Naive thymus-derived CD4-positive, alpha-beta T cell (primary cell): ENCODE measurements around the gene CXCR6. TPM values are rescaled to one million over a fixed set of nuclear protein-coding genes. Genes with fewer than 3 reads are reported as not detected.

Source experiments
- ATAC-seq: fragments of 150-1000 bp; cut with Tn5 transposase; 2 replicates; pipeline ENCODE4 v1.10.0; 2021; ENCODE audit warnings: mild to moderate bottlenecking, moderate library complexity
- CTCF ChIA-PET: fragments of 350-600 bp; sonication (Branson Sonifier 250); formaldehyde crosslinking; loops from one replicate; lab custom pipeline; 2021; ENCODE audit warnings: antibody characterized with exemption; lab: Charles Lee
- POLR2A ChIA-PET: fragments of 350-600 bp; sonication (Branson Sonifier 250); formaldehyde crosslinking; loops from one replicate; lab custom pipeline; 2021; ENCODE audit warnings: antibody characterized with exemption, inconsistent platforms; lab: Charles Lee
- DNase-seq, 9 donors: peaks; one replicate each; pipeline versions ENCODE4 v3.0.0 to v3.0.0-alpha.2; 2020 to 2022; ENCODE audit warnings: mixed read lengths in 1 of 9
- H3K27ac ChIP-seq: one replicate; pipeline ENCODE4 v1.7.0; 2013; ENCODE audit warnings: mild to moderate bottlenecking, low read depth, low read length, moderate library complexity
- H3K27me3 ChIP-seq, 2 donors: one replicate each; pipeline ENCODE4 v1.7.0; 2013; ENCODE audit warnings: low read length in 2 of 2, mild to moderate bottlenecking in 2 of 2, moderate library complexity in 2 of 2; ENCODE audit not compliant: control insufficient read depth in 2 of 2, insufficient read depth in 2 of 2
- H3K36me3 ChIP-seq, 3 experiments: 1 replicate in 2 of 3; 2 replicates in 1 of 3; pipeline ENCODE4 v1.7.0; 2013; ENCODE audit warnings: low read length in 3 of 3, mild to moderate bottlenecking in 3 of 3, moderate library complexity in 1 of 3; ENCODE audit not compliant: insufficient read depth in 3 of 3, control insufficient read depth in 2 of 3
- H3K4me1 ChIP-seq, 2 donors: one replicate each; pipeline ENCODE4 v1.7.0; 2013; ENCODE audit warnings: low read length in 2 of 2, mild to moderate bottlenecking in 2 of 2, moderate library complexity in 1 of 2; ENCODE audit not compliant: control insufficient read depth in 2 of 2, insufficient read depth in 2 of 2
- H3K4me3 ChIP-seq: 2 replicates; pipeline ENCODE4 v1.7.0; 2013; ENCODE audit warnings: mild to moderate bottlenecking, low read length
- H3K9me3 ChIP-seq, 3 experiments: 1 replicate in 2 of 3; 2 replicates in 1 of 3; pipeline ENCODE4 v1.7.0; 2013; ENCODE audit warnings: low read length in 3 of 3; ENCODE audit not compliant: control insufficient read depth in 2 of 3
- H3K27ac Mint-ChIP-seq, 9 donors: one replicate each; pipeline ENCODE4 v1.8.0; 2020 to 2022; ENCODE audit warnings: mixed read lengths in 9 of 9, mild to moderate bottlenecking in 8 of 9, moderate library complexity in 5 of 9, inconsistent platforms in 2 of 9
- H3K27me3 Mint-ChIP-seq, 5 donors: one replicate each; pipeline ENCODE4 v1.8.0; 2021 to 2022; ENCODE audit warnings: mixed read lengths in 5 of 5, mild to moderate bottlenecking in 1 of 5
- H3K36me3 Mint-ChIP-seq, 5 donors: one replicate each; pipeline ENCODE4 v1.8.0; 2020 to 2022; ENCODE audit warnings: mixed read lengths in 5 of 5, mild to moderate bottlenecking in 3 of 5, inconsistent platforms in 1 of 5
- H3K4me1 Mint-ChIP-seq, 7 donors: one replicate each; pipeline ENCODE4 v1.8.0; 2020 to 2022; ENCODE audit warnings: mixed read lengths in 7 of 7, mild to moderate bottlenecking in 3 of 7, inconsistent platforms in 1 of 7
- H3K4me3 Mint-ChIP-seq, 10 donors: one replicate each; pipeline ENCODE4 v1.8.0; 2020 to 2022; ENCODE audit warnings: mild to moderate bottlenecking in 10 of 10, mixed read lengths in 10 of 10, moderate library complexity in 6 of 10, inconsistent platforms in 2 of 10
- H3K9me3 Mint-ChIP-seq, 11 donors: one replicate each; pipeline ENCODE4 v1.8.0; 2020 to 2022; ENCODE audit warnings: mixed read lengths in 11 of 11, mild to moderate bottlenecking in 4 of 11, inconsistent platforms in 1 of 11, moderate library complexity in 1 of 11
- intact Hi-C, 2 donors: fragments of 100-400 bp; cut with micrococcal nuclease; formaldehyde crosslinking; loops; one replicate each; pipeline ENCODE4 v1.15.1; 2023
- polyA plus RNA-seq, 2 donors: library from polyadenylated mRNA; unstranded; fragments of 300-500 nt; fragmentation: Illumina TruSeq; gene quantifications; one replicate each; pipeline ENCODE4 v1.2.3, GENCODE V29; 2021
- total RNA-seq, 6 experiments: library from RNA in 5 of 6; stranded (reverse) in 5 of 6; gene quantifications; 1 replicate in 5 of 6; 2 replicates in 1 of 6; pipeline ENCODE4 v1.2.3 and lab custom pipeline; 2021 to 2026

Gene CXCR6
- total and polyA plus RNA-seq, 7 experiments from 2014 or later: 0.12 to 33.7 (median 0.23) TPM; not detected in 1

- no peak for ATAC-seq
- no peak for DNase-seq
- no peaks in the 10 kb centered on the region for H3K9me3 ChIP-seq
- Mint-ChIP-seq H3K4me3 (no peak overlapping the region), H3K27me3 (no peaks in the 10 kb centered on the region), H3K9me3 (peaks cover 0 to 6% (median 0%) of the 10 kb centered on the region in 11 donors), H3K27ac (peak overlapping the region in 2 of 9 donors; percentile 30 to 58), H3K4me1 (peaks cover 22 to 58% (median 39%) of the 10 kb centered on the region in 7 donors), H3K36me3 (peaks cover 3 to 52% (median 13%) of the 10 kb centered on the region in 5 donors)
- H3K27me3 ChIP-seq: no peaks in the 10 kb centered on the region
- ChIA-PET POLR2A (interaction anchor here (4.0 kb wide), 1 partner anchor 137 kb away, joined by 17 read pairs; no protein-coding TSS in a partner anchor), CTCF (interaction anchor here (19.0 kb wide), 1 partner anchor 140 kb away, joined by 336 read pairs; no protein-coding TSS in a partner anchor)
- intact Hi-C loops: no loop called here
- no peak overlapping the region for H3K27ac ChIP-seq
- peaks cover 19 to 52% of the 10 kb centered on the region in 2 donors for H3K4me1 ChIP-seq
- H3K4me3 ChIP-seq: no peak overlapping the region
- H3K36me3 ChIP-seq: peaks cover 0 to 31% (median 5%) of the 10 kb centered on the region in 3 experiments
Observed at GRCh38 chr3:45940781-45941365, 2.4 kb upstream of the CXCR6 start.

GRCh38 chr3:45942051-45942825 lies 1.0 kb upstream of the CXCR6 start:
- POLR2A ChIA-PET: interaction anchor here (0.6 to 4.0 kb wide), 2 partner anchors 136 to 443 kb away, joined by 5 to 17 read pairs; no protein-coding TSS in a partner anchor
- H3K4me1 ChIP-seq: peaks cover 19 to 65% of the 10 kb centered on the region in 2 donors
- Mint-ChIP-seq H3K4me1 (peaks cover 22 to 71% (median 39%) of the 10 kb centered on the region in 7 donors), H3K9me3 (peaks cover 0 to 10% (median 0%) of the 10 kb centered on the region in 11 donors), H3K4me3 (peak overlapping the region in 1 of 10 donors; percentile 19), H3K27me3 (no peaks in the 10 kb centered on the region), H3K27ac (peak overlapping the region in 3 of 9 donors; percentile 6 to 79 (median 15)), H3K36me3 (peaks cover 3 to 62% (median 27%) of the 10 kb centered on the region in 5 donors)
- intact Hi-C loops: loop anchor here in 1 of 2 donors (2.0 kb wide), 1 partner anchor 21 kb away; no protein-coding TSS in a partner anchor
- H3K9me3 ChIP-seq: no peaks in the 10 kb centered on the region
- H3K27ac ChIP-seq: no peak overlapping the region
- H3K4me3 ChIP-seq: no peak overlapping the region
- ATAC-seq: no peak
- peaks cover 0 to 31% (median 1%) of the 10 kb centered on the region in 3 experiments for H3K36me3 ChIP-seq
- H3K27me3 ChIP-seq: no peaks in the 10 kb centered on the region
- CTCF ChIA-PET: interaction anchor here (1.2 to 19.0 kb wide), 2 partner anchors 102 to 138 kb away, joined by 3 to 336 read pairs; no protein-coding TSS in a partner anchor
- DNase-seq: no peak

- peaks cover 0 to 53% (median 7%) of the 10 kb centered on the region in 3 experiments for H3K36me3 ChIP-seq
- ATAC-seq: no peak
- peaks cover 0 to 10% (median 0%) of the 10 kb centered on the region in 11 donors for H3K9me3 Mint-ChIP-seq
- H3K27ac ChIP-seq: no peak overlapping the region
- intact Hi-C loops: no loop called here
- peak overlapping the region in 2 of 9 donors; percentile 31 to 78 for H3K27ac Mint-ChIP-seq
- no peaks in the 10 kb centered on the region for H3K27me3 Mint-ChIP-seq
- peaks cover 18 to 83% of the 10 kb centered on the region in 2 donors for H3K4me1 ChIP-seq
- H3K4me1 Mint-ChIP-seq: peaks cover 21 to 72% (median 35%) of the 10 kb centered on the region in 7 donors
- CTCF ChIA-PET: interaction anchor here (0.5 to 19.0 kb wide), 3 partner anchors 15 to 136 kb away, joined by 3 to 336 read pairs (median 6); no protein-coding TSS in a partner anchor
- peaks cover 8 to 73% (median 36%) of the 10 kb centered on the region in 5 donors for H3K36me3 Mint-ChIP-seq
- no peaks in the 10 kb centered on the region for H3K27me3 ChIP-seq
- no peaks in the 10 kb centered on the region for H3K9me3 ChIP-seq
- DNase-seq: no peak
- H3K4me3 ChIP-seq: peak overlapping the region; percentile 10
- H3K4me3 Mint-ChIP-seq: peak overlapping the region in 1 of 10 donors; percentile 82
- POLR2A ChIA-PET: interaction anchor here (0.7 to 1.0 kb wide), 2 partner anchors 16 to 146 kb away, joined by 3 to 4 read pairs; no protein-coding TSS in a partner anchor
Observed at GRCh38 chr3:45944830-45945620, 1.8 kb downstream of the CXCR6 start.

- peak overlapping the region in 1 of 10 donors; percentile 82 for H3K4me3 Mint-ChIP-seq
- no peaks in the 10 kb centered on the region for H3K27me3 ChIP-seq
- H3K27ac ChIP-seq: no peak overlapping the region
- peaks cover 8 to 72% (median 38%) of the 10 kb centered on the region in 5 donors for H3K36me3 Mint-ChIP-seq
- CTCF ChIA-PET: interaction anchor here (1.1 to 19.0 kb wide), 5 partner anchors 8 to 134 kb away, joined by 3 to 336 read pairs (median 6); no protein-coding TSS in a partner anchor
- ATAC-seq: no peak
- peaks cover 0 to 66% (median 7%) of the 10 kb centered on the region in 3 experiments for H3K36me3 ChIP-seq
- H3K9me3 Mint-ChIP-seq: peaks cover 0 to 5% (median 0%) of the 10 kb centered on the region in 11 donors
- POLR2A ChIA-PET: interaction anchor here (1.0 kb wide), 1 partner anchor 145 kb away, joined by 4 read pairs; no protein-coding TSS in a partner anchor
- H3K9me3 ChIP-seq: no peaks in the 10 kb centered on the region
- peak overlapping the region; percentile 4 for H3K4me3 ChIP-seq
- H3K27ac Mint-ChIP-seq: peak overlapping the region in 1 of 9 donors; percentile 73
- intact Hi-C loops: no loop called here
- H3K4me1 ChIP-seq: peaks cover 24 to 96% of the 10 kb centered on the region in 2 donors
- peaks cover 28 to 82% (median 45%) of the 10 kb centered on the region in 7 donors for H3K4me1 Mint-ChIP-seq
- no peak for DNase-seq
- H3K27me3 Mint-ChIP-seq: no peaks in the 10 kb centered on the region
Observed at GRCh38 chr3:45946307-45946706, 3.0 kb downstream of the CXCR6 start.

GRCh38 chr3:45946875-45947274 lies 3.6 kb downstream of the CXCR6 start:
- Mint-ChIP-seq H3K4me3 (peak overlapping the region in 1 of 10 donors; percentile 82), H3K9me3 (peaks cover 0 to 5% (median 0%) of the 10 kb centered on the region in 11 donors), H3K27me3 (no peaks in the 10 kb centered on the region), H3K36me3 (peaks cover 12 to 73% (median 42%) of the 10 kb centered on the region in 5 donors), H3K27ac (peak overlapping the region in 2 of 9 donors; percentile 6 to 73), H3K4me1 (peaks cover 28 to 85% (median 51%) of the 10 kb centered on the region in 7 donors)
- DNase-seq (no peak), ATAC-seq (no peak)
- Histone ChIP-seq H3K27me3 (no peaks in the 10 kb centered on the region), H3K27ac (no peak overlapping the region), H3K36me3 (peaks cover 0 to 72% (median 7%) of the 10 kb centered on the region in 3 experiments), H3K4me3 (no peak overlapping the region), H3K4me1 (peaks cover 24 to 98% of the 10 kb centered on the region in 2 donors), H3K9me3 (no peaks in the 10 kb centered on the region)
- CTCF ChIA-PET: interaction anchor here (1.1 to 1.3 kb wide), 3 partner anchors 8 to 131 kb away, joined by 3 to 6 read pairs (median 3); no protein-coding TSS in a partner anchor
- POLR2A ChIA-PET: no interaction called here
- intact Hi-C loops: no loop called here
